Left hindlimb (tissue), 1 donor: ENCODE measurements around the gene GART.

Experiments
- DNase-seq: peaks from one replicate; pipeline ENCODE4 v3.0.0-alpha.2; 2018

The GART gene

GRCh38 chr21:33458861-33459260 is 83.1 kb downstream of the GART start:
- DNase-seq: no peak

DNA sequence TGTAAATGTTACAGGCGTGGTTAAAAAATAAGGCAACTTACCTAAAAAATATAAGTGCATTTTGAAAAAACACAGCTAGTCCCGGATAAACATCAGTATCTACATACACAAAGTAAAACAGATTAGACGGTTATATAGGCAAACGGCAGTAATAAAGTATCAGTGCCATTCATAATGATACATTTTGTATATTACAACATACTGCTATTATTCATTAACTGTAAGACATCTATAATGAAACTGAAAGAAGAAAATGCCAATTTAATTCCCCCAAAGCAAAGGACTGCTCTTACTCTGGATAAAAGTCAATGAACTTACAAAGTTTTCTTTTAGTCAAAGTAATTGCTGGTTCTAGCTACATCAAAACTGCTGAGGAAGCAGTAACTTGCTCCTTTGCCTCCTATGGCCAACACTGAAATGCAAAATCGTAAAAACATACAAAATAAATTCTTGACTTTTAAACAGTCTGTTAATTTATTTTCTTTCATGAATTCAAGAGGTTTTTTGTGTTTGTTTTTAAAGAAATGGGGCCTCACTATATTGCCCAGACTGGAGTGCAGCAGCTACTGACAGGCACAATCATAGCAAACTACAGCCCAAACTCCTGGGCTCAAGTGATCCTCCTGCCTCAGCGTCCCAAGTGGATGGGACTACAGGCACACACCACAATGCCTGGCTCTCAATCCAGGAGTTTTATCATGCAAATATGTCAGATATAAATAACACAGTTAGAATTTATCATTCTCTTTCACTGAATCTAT is 86.1 kb downstream of the GART start:
- no peak for DNase-seq
